MM.1S (cell line): ENCODE results near the gene TSPEAR.

Source experiments
- DNase-seq: peaks from one replicate; pipeline ENCODE4 v3.0.0-alpha.2; 2015
- H2AFZ ChIP-seq: fragments of 300-600 bp; sonication (generic); 2 replicates; pipeline ENCODE4 v1.6.0; 2016; ENCODE audit warnings: antibody characterized with exemption, low read length
- H3F3A ChIP-seq: fragments of 300-600 bp; sonication (generic); 2 replicates; pipeline ENCODE4 v1.6.1; 2016; ENCODE audit warnings: mild to moderate bottlenecking, antibody characterized with exemption, low read length, moderate library complexity, mixed read lengths; ENCODE audit not compliant: insufficient read depth
- H3K27ac ChIP-seq: fragments of 300-600 bp; sonication (generic); 2 replicates; pipeline ENCODE4 v1.5.1; 2016; ENCODE audit warnings: mild to moderate bottlenecking, low read length
- H3K27me3 ChIP-seq: fragments of 300-600 bp; sonication (generic); replicated peaks from 2 replicates; pipeline ENCODE4 v1.6.0; 2016; ENCODE audit warnings: low read length; ENCODE audit not compliant: insufficient read depth
- H3K36me3 ChIP-seq: fragments of 300-600 bp; sonication (generic); replicated peaks from 2 replicates; pipeline ENCODE4 v1.6.1; 2016; ENCODE audit warnings: mild to moderate bottlenecking, low read length, mixed read lengths; ENCODE audit not compliant: insufficient read depth
- H3K4me1 ChIP-seq: fragments of 300-600 bp; sonication (generic); 2 replicates; pipeline ENCODE4 v1.6.1; 2016; ENCODE audit warnings: low read length, mixed read lengths
- H3K4me2 ChIP-seq: fragments of 300-600 bp; sonication (generic); 2 replicates; pipeline ENCODE4 v1.6.0; 2016; ENCODE audit warnings: low read depth, low read length
- H3K4me3 ChIP-seq: fragments of 300-600 bp; sonication (generic); 2 replicates; pipeline ENCODE4 v1.5.1; 2016; ENCODE audit warnings: low read length, mixed read lengths
- H3K79me2 ChIP-seq: fragments of 300-600 bp; sonication (generic); 2 replicates; pipeline ENCODE4 v1.6.1; 2016; ENCODE audit warnings: mixed run types, low read length, mixed read lengths
- H3K9ac ChIP-seq: fragments of 300-600 bp; sonication (generic); 2 replicates; pipeline ENCODE4 v1.6.1; 2016; ENCODE audit warnings: low read length, mixed read lengths
- H3K9me2 ChIP-seq: fragments of 300-600 bp; sonication (generic); replicated peaks from 2 replicates; pipeline ENCODE4 v1.6.1; 2016; ENCODE audit warnings: mild to moderate bottlenecking, low read length, mixed read lengths; ENCODE audit not compliant: insufficient read depth
- H3K9me3 ChIP-seq: fragments of 300-600 bp; sonication (generic); replicated peaks from 2 replicates; pipeline ENCODE4 v1.6.1; 2016; ENCODE audit warnings: mild to moderate bottlenecking, low read length, mixed read lengths; ENCODE audit not compliant: insufficient read depth
- H4K20me1 ChIP-seq: fragments of 300-600 bp; sonication (generic); 2 replicates; pipeline ENCODE4 v1.6.1; 2016; ENCODE audit warnings: mild to moderate bottlenecking, low read length, moderate library complexity, mixed read lengths; ENCODE audit not compliant: insufficient read depth
- CTCF ChIP-seq: fragments of 300-600 bp; sonication (generic); IDR thresholded peaks from 2 replicates; pipeline ENCODE4 v1.5.1; 2016; ENCODE audit warnings: antibody characterized with exemption, low read length, mixed read lengths
- EZH2 ChIP-seq: fragments of 300-600 bp; sonication (generic); optimal IDR thresholded peaks from 2 replicates; pipeline ENCODE3; 2017; ENCODE audit warnings: low read depth, mild to moderate bottlenecking, antibody characterized with exemption, low read length, mixed read lengths
- EZH2phosphoT487 ChIP-seq: fragments of 300-600 bp; sonication (generic); IDR thresholded peaks from 2 replicates; pipeline ENCODE4 v1.6.1; 2018; ENCODE audit warnings: antibody characterized with exemption, low read length

Gene TSPEAR

DNA sequence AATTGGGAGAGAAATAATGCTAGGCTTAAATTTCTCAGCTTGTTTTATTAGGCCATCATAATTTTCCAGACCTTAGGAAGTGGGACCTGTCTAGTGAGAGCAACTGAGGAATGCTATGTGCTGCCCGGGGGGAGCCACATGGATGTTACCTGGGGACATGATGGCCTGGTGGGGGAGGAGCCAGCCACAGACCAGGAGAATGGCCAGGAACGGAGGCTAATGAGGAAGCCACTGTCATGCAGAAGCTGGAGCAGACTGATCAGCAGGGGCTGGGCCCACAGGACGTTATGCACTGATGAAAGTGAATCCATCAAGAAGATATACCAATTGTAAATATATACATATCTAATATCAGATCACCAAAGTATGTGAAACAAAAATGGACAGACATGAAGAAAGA, 166.8 kb downstream of the TSPEAR start:
- Histone ChIP-seq H3K27ac (no peak overlapping the region), H3K9me2 (no peaks in the 10 kb centered on the region), H3K79me2 (no peaks in the 10 kb centered on the region), H3K4me3 (no peak overlapping the region), H3K4me2 (no peak overlapping the region), H3F3A (no peaks in the 10 kb centered on the region), H4K20me1 (no peaks in the 10 kb centered on the region), H3K9ac (no peak overlapping the region), H3K9me3 (no peaks in the 10 kb centered on the region), H2AFZ (no peak overlapping the region), H3K36me3 (no peaks in the 10 kb centered on the region), H3K27me3 (peaks cover 94% of the 10 kb centered on the region), H3K4me1 (no peaks in the 10 kb centered on the region)
- no peak for DNase-seq
- TF ChIP-seq EZH2 (no peak), CTCF (no peak), EZH2phosphoT487 (no peak)

- no peaks in the 10 kb centered on the region for H4K20me1 ChIP-seq
- H3K4me2 ChIP-seq, result no peak overlapping the region
- no peaks in the 10 kb centered on the region for H3K4me1 ChIP-seq
- H3F3A ChIP-seq, result no peaks in the 10 kb centered on the region
- H3K9me2 ChIP-seq, result no peaks in the 10 kb centered on the region
- no peak overlapping the region for H3K27ac ChIP-seq
- H3K4me3 ChIP-seq, result no peak overlapping the region
- H3K27me3 ChIP-seq, result peaks cover 93% of the 10 kb centered on the region
- no peak for DNase-seq
- H3K9me3 ChIP-seq, result no peaks in the 10 kb centered on the region
- no peak overlapping the region for H2AFZ ChIP-seq
- no peaks in the 10 kb centered on the region for H3K79me2 ChIP-seq
- no peak for TF ChIP-seq EZH2
- no peak for TF ChIP-seq CTCF
- TF ChIP-seq EZH2phosphoT487, result no peak
- no peaks in the 10 kb centered on the region for H3K36me3 ChIP-seq
- H3K9ac ChIP-seq, result no peak overlapping the region
These were observed 168.7 kb downstream of the TSPEAR start for GRCh38 chr21:44542716-44543115.

GRCh38 chr21:44540741-44541288, 170.6 kb downstream of the TSPEAR start:
- H3K9ac ChIP-seq, result no peak overlapping the region
- peaks cover 93% of the 10 kb centered on the region for H3K27me3 ChIP-seq
- no peaks in the 10 kb centered on the region for H3K9me2 ChIP-seq
- H2AFZ ChIP-seq, result no peak overlapping the region
- no peaks in the 10 kb centered on the region for H3K9me3 ChIP-seq
- H4K20me1 ChIP-seq, result no peaks in the 10 kb centered on the region
- H3K79me2 ChIP-seq, result no peaks in the 10 kb centered on the region
- H3K36me3 ChIP-seq, result no peaks in the 10 kb centered on the region
- H3F3A ChIP-seq, result no peaks in the 10 kb centered on the region
- no peaks in the 10 kb centered on the region for H3K4me1 ChIP-seq
- no peak overlapping the region for H3K4me2 ChIP-seq
- TF ChIP-seq EZH2, result no peak
- TF ChIP-seq CTCF, result no peak
- TF ChIP-seq EZH2phosphoT487, result no peak
- no peak for DNase-seq
- no peak overlapping the region for H3K27ac ChIP-seq
- H3K4me3 ChIP-seq, result no peak overlapping the region
